ENCODE measurements around the gene ECHDC3. TPM values are rescaled to one million over a fixed set of nuclear protein-coding genes. Genes with fewer than 3 reads are reported as not detected.

Gene ECHDC3
- total RNA-seq (2021; fragmentation: NEBNext Ultra II Directional; extraction: Animal tissue kit (Norgen Biotek cat#: 25700)): 19.9 and 20.1 TPM in 2 replicates
- 15.6 and 19.1 TPM in 2 replicates for polyA plus RNA-seq (2011; rRNA removed)
- 18.1 TPM for polyA plus RNA-seq (2011; cell fraction: cytosol; rRNA removed)
- 18.7 TPM for polyA plus RNA-seq (2011; cell fraction: nucleus; rRNA removed)
- polyA plus RNA-seq (2012, experiment 1 of 2): 8.2 to 11.5 TPM (median 10.6 TPM) in 4 replicates
- polyA plus RNA-seq (2012, experiment 2 of 2): 9.6 TPM
- 13.1 TPM for polyA plus RNA-seq (2013, experiment 1 of 2)
- 11.3 TPM for polyA plus RNA-seq (2013, experiment 2 of 2)
- polyA minus RNA-seq (2011; rRNA and poly(A)+ RNA removed): 12.3 and 13.7 TPM in 2 replicates
- 5.9 TPM for polyA minus RNA-seq (2011; cell fraction: cytosol; rRNA and poly(A)+ RNA removed)
- polyA minus RNA-seq (2011; cell fraction: nucleus; rRNA and poly(A)+ RNA removed): 11.9 TPM
- long read RNA-seq, experiment 1, transcript ECHDC3-201 (5 exons, 1,649 nt): major isoform, 11 of 22 reads
- long read RNA-seq, experiment 1, partial matches to known transcripts: 9 of 22 reads
- long read RNA-seq, experiment 1, other reads (novel, unspliced or antisense): 2 of 22 reads
- long read RNA-seq, experiment 2: 0 reads

GRCh38 chr10:11742009-11742778 is at the start of gene ECHDC3:
Gene ECHDC3, plus strand, starts transcription at chr10:11742382. Its CDS starts 195 bp downstream, at chr10:11742577.
- CTCF ChIA-PET (ENCODE audit: partially characterized antibody): interaction anchor here (1.2 to 1.5 kb wide), 2 partner anchors 16 to 41 kb away, joined by 6 to 7 read pairs; no protein-coding TSS in a partner anchor
- peak within 1 kb of the TSS; percentile 53; the same call in 1 of the 2 replicates for H2AFZ ChIP-seq (ENCODE audit: low read length)
- TF ChIP-seq HDAC2 (IDR thresholded peaks at IDR 0.05; ENCODE audit: borderline replicate concordance in 1 of 2, low read depth in 2 of 2, low read length in 2 of 2): no peak
- peak; percentile 75; the same call in 1 of the 2 replicates for TF ChIP-seq YY1 (IDR thresholded peaks at IDR 0.05; ENCODE audit: low read depth, low read length)
- no peak for TF ChIP-seq NANOG (IDR thresholded peaks at IDR 0.05; ENCODE audit: insufficient read depth, low read depth, low read length, poor library complexity, severe bottlenecking)
- no peak for TF ChIP-seq CEBPB (IDR thresholded peaks at IDR 0.05; ENCODE audit: low read depth, low read length)
- no peak for TF ChIP-seq EGR1 (IDR thresholded peaks at IDR 0.05; ENCODE audit: borderline replicate concordance, low read depth, low read length)
- no peak for TF ChIP-seq FOSL1 (IDR thresholded peaks at IDR 0.05; ENCODE audit: insufficient read depth, low read depth, low read length)
- 0 out of 2 replicates have a peak, but pooled peaks have one; percentile 29 for TF ChIP-seq TAF1 (IDR thresholded peaks at IDR 0.05; ENCODE audit: low read depth, low read length)
- no peak for TF ChIP-seq SP4 (IDR thresholded peaks at IDR 0.05; ENCODE audit: low read length)
- no peak for TF ChIP-seq SIX5 (IDR thresholded peaks at IDR 0.05; ENCODE audit: low read depth, low read length)

More at GRCh38 chr10:11742009-11742778, at the start of gene ECHDC3:
- Histone ChIP-seq H2BK120ac (replicated peaks; ENCODE audit: low read depth, low read length) (no peak within 1 kb of the TSS), H2BK12ac (ENCODE audit: low read depth, low read length) (no peak within 1 kb of the TSS), H3K14ac (ENCODE audit: insufficient read length) (no peak within 1 kb of the TSS), H3K18ac (ENCODE audit: extremely low read depth, low read length) (peak within 1 kb of the TSS; percentile 68; the same call in 1 of the 2 replicates), H4K5ac (ENCODE audit: insufficient read length, low read depth, low read length) (peak within 1 kb of the TSS; percentile 39), H3K36me3 (ENCODE audit: control insufficient read depth in 2 of 4, insufficient read depth in 4 of 4, low read length in 3 of 4) (no peaks in the 10 kb centered on the region; a peak in 1 of 8 replicates), H3K27ac (ENCODE audit: low read depth, low read length) (no peak within 1 kb of the TSS), H4K8ac (ENCODE audit: extremely low read depth, insufficient read depth, low read length) (peak within 1 kb of the TSS; percentile 96), H2BK5ac (ENCODE audit: low read depth, low read length) (no peak within 1 kb of the TSS), H3K23ac (ENCODE audit: insufficient read length) (no peak within 1 kb of the TSS), H3K56ac (replicated peaks; ENCODE audit: insufficient read length, low read depth, low read length) (no peak within 1 kb of the TSS), H4K20me1 (replicated peaks in 1 of 2; ENCODE audit: control insufficient read depth in 1 of 2, insufficient read depth in 2 of 2, low read length in 2 of 2) (no peaks in the 10 kb centered on the region), H3K9me3 (ENCODE audit: insufficient read depth in 2 of 2, low read depth in 1 of 2, low read length in 1 of 2) (no peaks in the 10 kb centered on the region; a peak in 2 of 4 replicates), H3K4me1 (replicated peaks in 1 of 4; ENCODE audit: control insufficient read depth in 3 of 4, insufficient read depth in 4 of 4, low read length in 3 of 4) (peaks cover 0 to 8% (median 4%) of the 10 kb centered on the region in 4 experiments; a peak in 6 of 7 replicates), H3K4me2 (ENCODE audit: insufficient read depth in 1 of 2, low read depth in 2 of 2, low read length in 2 of 2) (peak within 1 kb of the TSS; percentile 59 to 67), H3K4me3 (ENCODE audit: extremely low read depth in 1 of 4, insufficient read depth in 2 of 4, low read depth in 3 of 4, low read length in 4 of 4) (peak within 1 kb of the TSS; percentile 36 to 61 (median 45)), H2BK15ac (ENCODE audit: low read length) (no peak within 1 kb of the TSS), H2AK5ac (ENCODE audit: low read depth, low read length) (no peak within 1 kb of the TSS), H3K23me2 (ENCODE audit: low read depth, low read length) (peaks cover 7% of the 10 kb centered on the region; the same call in 1 of the 2 replicates), H3K9ac (replicated peaks in 1 of 4; ENCODE audit: extremely low read depth in 1 of 4, low read depth in 3 of 4, low read length in 3 of 4) (peak within 1 kb of the TSS; percentile 29 to 68 (median 47); a peak in 5 of 7 replicates), H3K27me3 (replicated peaks in 1 of 4; ENCODE audit: control insufficient read depth in 3 of 4, extremely low read depth in 1 of 4, insufficient read depth in 3 of 4, low read length in 3 of 4) (no peaks in the 10 kb centered on the region; a peak in 1 of 7 replicates), H3K4ac (replicated peaks; ENCODE audit: insufficient read length, low read depth, low read length) (no peak within 1 kb of the TSS), H4K91ac (replicated peaks; ENCODE audit: insufficient read length, low read length) (peak within 1 kb of the TSS; percentile 41), H3K79me2 (ENCODE audit: control insufficient read depth in 1 of 2, insufficient read depth in 2 of 2, low read length in 2 of 2) (no peaks in the 10 kb centered on the region), H3K79me1 (ENCODE audit: low read depth, low read length) (no peaks in the 10 kb centered on the region; the same call in 1 of the 2 replicates), H2BK20ac (ENCODE audit: low read length) (peak within 1 kb of the TSS; percentile 61; the same call in 1 of the 2 replicates)
- POLR2A ChIA-PET (ENCODE audit: partially characterized antibody): interaction anchor here (1.7 to 1.8 kb wide), 2 partner anchors 15 to 133 kb away, joined by 6 to 7 read pairs; no protein-coding TSS in a partner anchor
- 44% methylated on average over 27 of the region's 93 CpGs; no CpG with 5 or more reads in 1 of the 2 experiments for WGBS, 2 experiments (ENCODE audit: extremely low coverage in 1 of 2, insufficient coverage in 1 of 2, insufficient read length in 1 of 2, insufficient replicate concordance in 2 of 2, low coverage in 1 of 2, low lambda C conversion rate in 2 of 2, missing lambda C conversion rate in 1 of 2)
- DNase-seq (ENCODE audit: low read depth in 1 of 2, low spot score in 2 of 2): peak in 1 of 2 experiments; percentile 84
- FAIRE-seq: no peak

Measured in H1 (cell line).